Midbrain (tissue), 1 donor: Measurements from ENCODE around the gene VPS50.

Experiments
- DNase-seq: peaks from one replicate; lab custom pipeline; 2025; lab: John Stamatoyannopoulos, UW

VPS50 gene

DNA sequence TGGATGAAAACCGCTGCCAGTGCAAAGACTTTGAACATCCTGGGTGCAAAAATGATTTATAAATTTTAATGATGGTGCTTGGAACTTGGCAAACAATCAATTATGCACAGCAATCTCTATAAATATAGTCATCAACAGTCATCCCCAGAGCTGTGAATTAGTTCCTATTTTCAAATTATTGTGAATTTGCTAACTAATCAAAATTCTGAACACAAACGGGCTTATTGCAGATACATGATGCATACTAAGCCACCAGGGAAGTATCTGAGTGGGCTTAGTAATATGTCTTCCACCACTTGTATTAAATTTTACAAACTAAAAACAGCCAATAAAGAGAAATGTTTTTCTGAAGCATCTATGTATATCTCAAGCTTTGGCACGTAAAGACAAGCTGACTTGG, 177.2 kb downstream of the VPS50 start:
- no peak for DNase-seq
